H7 (cell line): ENCODE measurements around the gene CCDC200. TPM values are rescaled to one million over a fixed set of nuclear protein-coding genes. Genes with fewer than 3 reads are reported as not detected.
A peak's percentile ranks its signal among the peaks of the same experiment; 100 is the strongest.
"Not testable (repeated sequence)": the region's sequence is repeated elsewhere in the genome, so short reads cannot be mapped to it uniquely, and the experiment has no call there.

Source experiments
- DNase-seq: peaks from one replicate; pipeline ENCODE4 v3.0.0; 2012
- H3K27me3 ChIP-seq: 2 replicates; pipeline ENCODE4 v1.6.0; 2011; ENCODE audit warnings: mild to moderate bottlenecking, low read length; ENCODE audit not compliant: control insufficient read depth, insufficient read depth
- H3K36me3 ChIP-seq: replicated peaks from 2 replicates; pipeline ENCODE4 v1.5.1; 2011; ENCODE audit warnings: low read length; ENCODE audit not compliant: control insufficient read depth, insufficient read depth
- H3K4me3 ChIP-seq: 2 replicates; pipeline ENCODE4 v1.5.1; 2011; ENCODE audit warnings: low read depth, mild to moderate bottlenecking, control low read depth, low read length, moderate library complexity; ENCODE audit not compliant: insufficient read depth
- total RNA-seq: library from RNA; depleted of rRNA; stranded (reverse); fragments of >200 nt; shearing (Covaris generic); gene quantifications from 2 replicates; pipeline ENCODE4 v1.2.3, GENCODE V29; 2014; rRNA removed

The CCDC200 gene
- total RNA-seq, 1 experiment from 2014 or later, result not detected

- Histone ChIP-seq H3K36me3 (peaks cover 24% of the 10 kb centered on the region), H3K4me3 (no peak overlapping the region), H3K27me3 (no peaks in the 10 kb centered on the region)
- DNase-seq, result peak; percentile 44
These were observed 28.3 kb downstream of the CCDC200 start for GRCh38 chr17:43200127-43200526.

GRCh38 chr17:43199633-43200032 lies 28.8 kb downstream of the CCDC200 start:
- no peak overlapping the region for H3K4me3 ChIP-seq
- no peaks in the 10 kb centered on the region for H3K27me3 ChIP-seq
- no peak for DNase-seq
- peaks cover 26% of the 10 kb centered on the region for H3K36me3 ChIP-seq

- no peak overlapping the region for H3K4me3 ChIP-seq
- peaks cover 33% of the 10 kb centered on the region for H3K36me3 ChIP-seq
- H3K27me3 ChIP-seq, result no peaks in the 10 kb centered on the region
- DNase-seq, result no peak
These were observed 35.2 kb downstream of the CCDC200 start for GRCh38 chr17:43193251-43193650.

GRCh38 chr17:43186656-43187055 lies 41.8 kb downstream of the CCDC200 start:
- not testable (repeated sequence) for DNase-seq, H3K4me3 ChIP-seq, H3K27me3 ChIP-seq
- H3K36me3 ChIP-seq, result peaks cover 13% of the 10 kb centered on the region

- no peaks in the 10 kb centered on the region for H3K27me3 ChIP-seq
- no peak for DNase-seq
- no peak overlapping the region for H3K4me3 ChIP-seq
- peaks cover 6% of the 10 kb centered on the region for H3K36me3 ChIP-seq
These were observed 44.5 kb downstream of the CCDC200 start for GRCh38 chr17:43183921-43184320.

- no peak overlapping the region for H3K4me3 ChIP-seq
- DNase-seq, result no peak
- peaks cover 3% of the 10 kb centered on the region for H3K36me3 ChIP-seq
- H3K27me3 ChIP-seq, result no peaks in the 10 kb centered on the region
These were observed 52.3 kb downstream of the CCDC200 start for GRCh38 chr17:43176119-43176570.

- Histone ChIP-seq H3K36me3 (peaks cover 3% of the 10 kb centered on the region), H3K4me3 (no peak overlapping the region), H3K27me3 (no peaks in the 10 kb centered on the region)
- no peak for DNase-seq
These were observed 53.0 kb downstream of the CCDC200 start for GRCh38 chr17:43175213-43176118.

GRCh38 chr17:43171586-43172487 lies 56.6 kb downstream of the CCDC200 start:
- H3K27me3 ChIP-seq, result no peaks in the 10 kb centered on the region
- H3K36me3 ChIP-seq, result no peaks in the 10 kb centered on the region
- no peak for DNase-seq
- peak overlapping the region; percentile 79 for H3K4me3 ChIP-seq

Other genes with a start within 250 kb of the CCDC200 start
- gene PTGES3L, start 248.5 kb downstream of the CCDC200 start, total RNA-seq, result 1.0 and 2.7 TPM in 2 replicates
- gene RUNDC1, start 248.1 kb downstream of the CCDC200 start, total RNA-seq, result 7.7 and 8.3 TPM in 2 replicates
- 1,832 and 1,859 TPM in 2 replicates for gene RPL27, start 230.2 kb downstream of the CCDC200 start, total RNA-seq
- gene IFI35, start 221.8 kb downstream of the CCDC200 start, total RNA-seq, result 3.9 and 6.2 TPM in 2 replicates
- gene VAT1, start 206.2 kb downstream of the CCDC200 start, total RNA-seq, result 263 and 264 TPM in 2 replicates
- gene RND2, start 203.4 kb downstream of the CCDC200 start, total RNA-seq, result 25.3 and 25.9 TPM in 2 replicates
- 27.2 and 27.9 TPM in 2 replicates for gene BRCA1, start 103.3 kb downstream of the CCDC200 start, total RNA-seq
- gene NBR1, start 57.4 kb downstream of the CCDC200 start, total RNA-seq, result 44.2 and 60.1 TPM in 2 replicates
- gene TMEM106A, start 16.7 kb downstream of the CCDC200 start, total RNA-seq, result 0.96 and 1.7 TPM in 2 replicates
- gene RNU2-1, start 5.4 kb upstream of the CCDC200 start, total RNA-seq, result not detected in 2 replicates
- gene ARL4D, start 170.4 kb upstream of the CCDC200 start, total RNA-seq, result 20.3 and 43.0 TPM in 2 replicates